HG02973 (cell line): Measurements from ENCODE around the gene PTPN7.
"Not testable (repeated sequence)": the region's sequence is repeated elsewhere in the genome, so short reads cannot be mapped to it uniquely, and the experiment has no call there.

Source experiments
- ATAC-seq: cut with Tn5 transposase; IDR thresholded peaks from one replicate; pipeline ENCODE4 v1.9.1; 2021; ENCODE audit warnings: moderate library complexity; ENCODE audit not compliant: unreplicated experiment

PTPN7 gene

DNA sequence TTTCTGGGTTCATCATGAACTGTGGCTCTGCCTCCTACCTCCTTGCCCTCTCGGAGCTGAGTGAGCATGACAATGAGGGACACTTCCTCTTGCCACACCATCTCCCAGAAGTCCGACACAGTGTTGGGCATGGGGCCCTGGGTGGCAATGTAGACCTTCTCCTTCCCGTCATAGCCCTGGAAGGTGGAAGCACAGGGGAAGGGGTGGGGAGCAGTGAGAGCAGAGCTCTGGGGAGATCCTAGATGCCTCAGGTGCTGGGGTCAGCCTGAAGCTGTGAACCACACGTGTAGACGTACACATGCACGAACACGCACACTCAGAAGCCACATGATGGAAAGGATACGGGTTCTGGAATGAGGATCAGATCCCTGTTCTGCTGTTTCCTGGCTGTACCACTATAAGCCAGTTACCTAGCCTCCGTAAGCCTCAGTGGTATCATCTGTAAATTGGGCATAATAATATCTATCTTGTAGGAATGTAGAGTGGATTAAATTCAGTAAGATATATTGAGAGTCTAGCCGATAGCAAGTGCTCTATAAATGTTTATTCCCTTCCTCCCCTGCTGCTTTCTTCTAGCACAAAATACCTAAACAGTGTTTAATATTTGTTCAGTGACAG, 6.1 kb downstream of the PTPN7 start:
- ATAC-seq = no peak

GRCh38 chr1:202153284-202153683, 7.1 kb downstream of the PTPN7 start:
- no peak for ATAC-seq

- ATAC-seq = no peak
Measured at GRCh38 chr1:202152399-202152798, 8.0 kb downstream of the PTPN7 start.

DNA sequence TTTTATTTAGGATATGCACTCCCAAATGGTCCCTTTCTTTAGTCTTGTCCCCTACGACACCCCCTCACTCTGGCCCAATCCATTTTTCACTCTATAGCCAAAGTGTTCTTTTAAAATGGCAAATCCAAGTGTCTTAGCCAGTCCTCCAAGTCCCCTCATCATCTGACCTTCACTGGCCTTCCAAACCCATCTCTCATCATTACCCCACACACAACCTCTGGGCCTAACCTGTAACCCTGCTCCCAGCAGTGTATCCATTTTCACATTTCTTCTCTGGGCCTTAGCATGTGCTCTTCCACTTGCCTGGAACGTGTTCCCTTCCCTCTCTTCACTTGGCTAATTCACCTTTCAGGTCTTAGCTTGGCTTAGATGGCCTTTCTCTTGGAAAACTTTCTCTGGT, 9.4 kb downstream of the PTPN7 start:
- no peak for ATAC-seq

DNA sequence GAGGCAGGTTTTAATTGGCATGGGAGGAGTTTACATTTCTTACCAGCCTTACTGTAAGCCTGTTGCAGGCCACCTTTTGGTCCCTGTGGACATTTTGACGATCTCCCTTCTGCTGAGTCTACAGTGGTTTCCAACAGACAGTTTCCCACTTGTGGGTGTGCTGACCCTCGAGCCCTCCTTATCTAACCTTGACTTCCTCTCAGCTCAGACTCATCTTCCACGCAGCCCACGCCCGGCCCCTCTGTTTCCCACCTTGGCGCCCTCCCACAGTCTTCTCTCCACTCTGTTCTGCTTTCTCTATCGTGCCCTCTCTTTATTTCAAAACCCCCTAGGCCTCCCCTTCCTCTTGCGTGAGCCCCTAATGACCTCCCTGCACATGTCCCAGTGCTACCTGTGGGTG, 9.8 kb downstream of the PTPN7 start:
- ATAC-seq = no peak

DNA sequence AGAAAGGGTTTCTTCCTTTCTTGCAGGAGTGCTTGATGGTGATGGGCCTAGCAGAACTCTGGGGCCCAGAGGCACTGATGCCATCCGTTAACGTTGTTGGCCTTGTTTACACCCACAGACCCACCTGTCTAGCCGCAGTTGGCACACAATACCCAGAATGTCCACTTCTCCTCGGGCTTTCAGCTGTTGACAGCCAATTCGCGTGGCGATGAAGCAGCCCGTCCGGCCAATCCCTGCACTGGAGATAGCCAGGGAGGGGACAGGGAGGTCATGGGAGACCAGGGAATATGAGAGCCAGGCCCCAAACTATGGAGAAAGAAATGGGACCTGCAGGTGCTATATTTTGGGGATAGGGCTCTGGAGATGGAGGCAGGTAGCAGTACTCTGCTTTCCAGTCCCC, 10.2 kb downstream of the PTPN7 start:
- ATAC-seq = no peak

DNA sequence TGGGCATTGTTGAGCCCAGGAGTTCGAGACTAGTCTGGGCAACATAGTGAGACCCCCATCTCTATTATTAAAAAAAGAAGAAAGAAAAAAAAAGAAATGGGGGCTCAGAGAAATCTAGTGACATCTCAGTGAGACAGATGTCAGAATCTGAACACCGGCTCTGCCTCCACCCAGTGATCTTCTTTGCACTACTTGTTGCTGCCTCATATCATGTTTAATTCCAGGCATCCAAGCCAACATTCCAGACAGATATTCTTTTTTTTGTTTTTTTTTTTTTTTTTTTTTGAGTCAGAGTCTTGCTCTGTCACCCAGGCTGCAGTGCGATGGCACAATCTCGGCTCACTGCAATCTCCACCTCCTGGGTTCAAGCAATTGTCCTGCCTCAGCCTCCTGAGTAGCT, 10.8 kb downstream of the PTPN7 start:
- no peak for ATAC-seq

GRCh38 chr1:202148391-202148790, 12.0 kb downstream of the PTPN7 start:
- no peak for ATAC-seq

DNA sequence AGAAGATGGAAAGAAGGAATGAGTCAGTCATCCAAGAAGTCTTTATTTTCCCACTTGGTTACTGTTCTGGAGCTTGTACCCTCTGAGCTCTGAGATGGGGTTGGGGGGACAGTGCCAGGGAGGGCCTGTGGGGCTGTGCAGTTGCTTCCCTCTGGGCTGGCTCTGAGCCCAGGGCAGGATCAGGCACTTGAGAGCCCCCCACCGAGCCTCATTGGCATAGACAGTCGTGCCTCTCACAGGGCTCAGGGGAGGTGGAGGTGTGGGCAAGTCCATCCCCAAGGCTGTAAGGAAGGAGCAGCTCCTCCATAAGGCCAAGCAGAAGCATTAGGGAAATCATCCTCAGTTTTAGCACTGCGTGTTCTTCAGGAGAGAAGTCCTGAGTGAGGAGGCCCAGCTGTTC, 13.4 kb downstream of the PTPN7 start:
- no peak for ATAC-seq

GRCh38 chr1:202146279-202146678, 14.1 kb downstream of the PTPN7 start:
- ATAC-seq = no peak

DNA sequence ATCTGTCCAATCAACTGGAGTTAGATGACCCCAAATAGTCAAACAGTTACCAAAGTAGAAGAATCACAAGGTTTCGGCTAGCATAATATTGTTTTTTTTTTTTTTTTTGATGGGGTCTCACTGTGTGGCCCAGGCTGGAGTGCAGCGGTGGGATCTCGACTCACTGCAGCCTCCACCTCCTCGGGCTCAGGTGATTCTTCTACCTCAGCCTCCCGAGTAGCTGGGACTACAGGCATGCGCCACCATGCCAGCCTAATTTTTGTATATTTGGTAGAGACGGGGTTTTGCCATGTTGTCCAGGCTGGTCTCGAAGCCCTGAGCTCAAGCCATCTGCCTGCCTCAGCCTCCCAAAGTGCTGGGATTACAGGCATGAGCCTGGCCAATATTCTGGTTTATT, 14.7 kb downstream of the PTPN7 start:
- not testable (repeated sequence) for ATAC-seq

- ATAC-seq = peak; percentile 3
Measured at GRCh38 chr1:202145068-202145743, 15.2 kb downstream of the PTPN7 start.

DNA sequence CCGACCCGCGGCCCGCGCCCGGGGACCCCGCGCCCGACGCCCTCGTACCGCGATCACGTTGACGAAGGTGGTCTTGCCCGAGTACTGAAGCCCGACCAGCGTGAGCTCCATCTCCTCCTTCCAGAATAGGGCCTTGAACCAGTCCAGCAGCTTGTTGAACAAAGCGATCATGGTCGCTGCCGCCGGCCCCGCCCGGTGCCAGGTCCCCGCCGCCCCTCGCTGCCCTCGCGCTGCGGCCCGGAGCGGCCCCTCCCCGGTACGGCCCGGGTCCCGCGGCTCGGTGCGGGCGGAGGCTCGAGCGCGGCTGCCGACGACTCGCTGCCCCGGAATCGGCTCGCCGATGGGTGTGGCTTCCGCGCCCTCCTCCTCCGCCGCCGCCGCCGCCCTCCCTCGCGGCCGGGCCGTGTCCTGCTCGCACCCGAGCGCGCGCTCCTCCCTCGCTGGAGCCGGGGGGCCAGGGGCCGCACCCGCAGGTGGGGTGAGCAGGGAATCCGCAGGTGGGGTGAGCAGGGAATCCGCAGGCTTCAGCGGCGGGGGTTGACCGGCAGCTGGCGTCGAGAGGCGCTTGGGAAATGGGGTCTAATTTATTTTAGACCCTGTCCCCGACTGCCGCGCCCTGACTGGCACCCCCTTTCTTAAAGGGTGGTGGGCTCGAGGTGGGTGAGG, 15.9 kb downstream of the PTPN7 start, which contains the start of gene ARL8A:
ARL8A (minus strand) TSS at position 336 of the 666 bp plus-strand sequence; CDS start at position 171, 165 bp downstream.
- ATAC-seq = peak; percentile 56

GRCh38 chr1:202143768-202144401, 16.5 kb downstream of the PTPN7 start:
- ATAC-seq = peak; percentile 37

DNA sequence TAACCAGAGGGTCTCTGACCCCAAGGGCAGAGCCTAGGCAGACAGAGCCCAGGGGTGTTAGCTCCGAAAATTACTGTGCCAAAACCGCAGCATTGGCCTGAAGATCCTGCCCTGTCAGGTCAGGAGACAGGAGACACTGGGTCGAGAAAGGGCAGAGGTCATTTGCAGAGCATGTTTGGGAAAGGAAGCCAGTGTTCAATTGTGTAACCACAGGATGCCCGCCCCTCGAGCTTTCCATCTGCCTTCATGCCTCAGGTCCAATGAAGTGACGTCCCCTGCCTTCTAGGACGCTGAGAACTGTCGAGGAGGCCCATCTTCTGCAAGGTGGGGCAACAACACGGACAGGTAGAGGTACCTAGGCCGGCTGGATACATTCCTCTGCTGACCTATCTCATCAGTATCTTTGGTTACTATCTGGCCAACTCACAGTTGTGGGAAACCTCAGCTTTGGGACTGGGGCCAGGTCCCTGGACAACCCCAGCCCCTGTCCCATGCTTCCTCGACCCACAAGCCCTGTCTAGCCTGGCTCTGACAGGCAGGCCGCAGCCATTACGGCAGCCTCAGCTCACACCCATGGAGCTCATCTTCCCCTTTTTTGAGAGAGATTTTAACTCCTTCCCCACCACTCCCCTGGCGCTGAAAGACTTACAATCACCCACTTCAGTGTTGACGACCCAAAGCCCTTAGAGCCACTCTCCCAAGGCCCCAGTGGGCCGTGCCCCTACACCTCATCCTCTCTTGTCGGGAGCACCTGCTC, 17.2 kb downstream of the PTPN7 start:
- ATAC-seq = peak; percentile 24

DNA sequence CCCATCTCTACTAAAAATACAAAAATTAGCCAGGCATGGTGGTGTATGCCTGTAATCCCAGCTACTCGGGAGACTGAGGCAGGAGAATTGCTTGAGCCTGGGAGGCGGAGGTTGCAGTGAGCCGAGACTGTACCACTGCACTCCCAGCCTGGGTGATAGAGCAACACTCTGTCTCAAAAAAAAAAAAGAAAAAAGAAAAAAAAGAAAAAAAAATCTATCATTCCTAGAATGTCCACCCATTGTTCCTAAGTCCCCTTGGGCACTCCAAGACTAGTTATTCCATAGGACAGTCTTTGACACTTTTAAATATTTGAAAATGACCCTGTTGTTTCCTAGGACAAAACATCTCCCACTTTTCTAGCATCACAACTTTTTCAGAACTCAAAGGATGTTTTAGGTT, 18.9 kb downstream of the PTPN7 start:
- not testable (repeated sequence) for ATAC-seq

DNA sequence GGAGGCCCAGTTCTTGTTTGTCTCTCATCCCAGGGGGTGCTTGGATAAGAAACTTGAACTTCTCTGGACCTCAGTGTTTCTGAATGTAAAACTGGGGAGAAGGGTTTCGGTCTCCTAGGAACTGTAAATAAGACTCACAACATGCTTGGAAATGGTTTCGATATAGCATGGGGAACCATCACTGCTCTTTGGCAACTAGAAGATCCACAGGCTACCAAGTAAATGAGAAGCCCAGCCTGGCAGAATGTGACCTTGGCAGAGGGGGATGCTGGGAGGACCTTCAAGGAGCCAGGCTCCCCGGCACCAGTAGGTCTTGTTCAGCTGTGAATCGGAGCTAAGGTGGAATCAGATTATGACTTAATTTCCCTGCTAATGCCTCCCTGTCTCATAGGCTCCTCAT, 19.6 kb downstream of the PTPN7 start:
- ATAC-seq = no peak

DNA sequence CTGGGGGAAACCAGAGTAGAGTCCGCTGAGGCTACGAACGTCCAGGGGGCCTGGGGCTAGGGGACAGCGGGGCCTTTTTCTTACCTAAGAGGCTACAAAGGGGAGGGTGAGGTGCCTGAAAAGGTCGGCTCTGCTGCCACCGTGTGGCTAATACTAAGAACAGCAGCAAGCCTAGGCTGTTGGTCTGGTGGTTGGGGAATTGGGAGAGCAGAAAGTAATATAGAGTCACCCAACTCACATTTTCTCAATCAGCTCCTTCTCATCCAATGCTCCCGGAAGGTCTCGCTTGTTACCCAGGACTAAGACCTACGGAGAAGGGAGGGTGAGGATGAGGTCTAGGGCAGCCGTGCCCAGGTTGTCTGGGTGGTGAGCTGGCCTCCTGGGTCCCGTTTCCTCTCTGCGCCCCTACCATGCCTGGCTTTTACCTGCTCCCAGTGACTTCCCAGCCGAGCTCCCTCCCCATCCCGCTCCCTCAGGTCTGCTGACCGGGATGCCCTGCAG, 25.1 kb downstream of the PTPN7 start:
- ATAC-seq = no peak

DNA sequence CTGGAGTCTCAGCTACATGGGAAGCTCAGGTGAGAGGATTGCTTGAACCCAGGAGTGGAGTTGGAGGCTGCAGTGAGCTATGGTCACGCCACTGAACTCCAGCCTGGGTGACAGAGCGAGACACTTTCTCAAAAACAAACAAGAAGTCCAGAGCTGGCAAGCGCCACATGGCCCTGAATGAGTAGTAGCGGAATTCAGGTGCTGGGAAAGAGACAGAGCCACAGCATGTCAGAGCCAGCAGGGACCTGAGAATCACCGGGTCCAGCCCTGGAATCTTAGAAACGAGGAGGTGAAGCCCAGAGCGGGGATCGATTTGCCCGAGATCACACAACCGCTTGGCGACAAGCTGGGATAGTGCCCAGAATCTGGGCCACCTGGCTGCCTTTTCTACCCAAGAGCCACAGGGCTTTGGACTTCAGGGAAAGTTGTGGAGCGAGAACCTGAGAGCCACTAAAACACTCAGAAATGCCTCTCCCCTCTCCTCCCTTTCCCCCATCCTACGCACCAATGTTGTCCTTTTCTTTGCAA, 25.7 kb downstream of the PTPN7 start:
- ATAC-seq = no peak

- no peak for ATAC-seq
Measured at GRCh38 chr1:202133989-202134388, 26.4 kb downstream of the PTPN7 start.

GRCh38 chr1:202133496-202133895, 26.9 kb downstream of the PTPN7 start:
- no peak for ATAC-seq
